EH (cell line): ENCODE data around the gene CCNQ.
A peak's percentile ranks its signal among the peaks of the same experiment; 100 is the strongest.

ENCODE experiments used
- DNase-seq: peaks from one replicate; pipeline ENCODE4 v3.0.0-alpha.2; 2015; ENCODE audit warnings: low read depth

CCNQ gene

DNA sequence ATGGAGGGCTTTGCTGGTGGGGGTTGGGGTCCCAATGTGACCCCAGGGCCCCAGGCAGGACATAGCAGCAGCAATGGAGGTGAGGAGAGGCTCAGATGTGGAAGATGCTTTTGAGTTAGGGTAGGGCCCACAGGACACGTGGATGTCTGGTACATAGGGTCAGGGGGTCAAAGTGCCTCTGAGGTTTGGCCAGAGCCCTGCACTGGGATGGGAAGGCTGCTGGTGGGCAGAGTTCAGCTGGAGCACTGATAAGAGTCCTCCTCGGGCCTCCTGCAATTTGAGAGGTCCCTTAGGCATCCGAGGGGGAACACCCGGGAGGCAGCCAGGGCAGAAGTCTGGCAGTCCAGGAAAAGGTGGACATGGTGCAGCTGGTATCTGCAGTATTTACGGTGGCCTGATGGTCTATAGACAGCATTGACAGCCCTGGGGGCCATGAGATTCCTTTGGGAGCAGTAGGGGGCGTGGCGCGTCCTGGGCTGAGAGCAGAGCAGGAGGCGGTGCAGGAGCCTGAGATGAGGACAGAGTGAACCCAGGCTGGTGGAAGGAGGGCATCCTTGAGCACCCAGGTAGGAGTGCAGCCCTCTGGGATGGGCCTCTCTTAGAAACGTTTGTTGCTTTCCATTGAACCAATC is 22.6 kb downstream of the CCNQ start:
- no peak for DNase-seq

DNA sequence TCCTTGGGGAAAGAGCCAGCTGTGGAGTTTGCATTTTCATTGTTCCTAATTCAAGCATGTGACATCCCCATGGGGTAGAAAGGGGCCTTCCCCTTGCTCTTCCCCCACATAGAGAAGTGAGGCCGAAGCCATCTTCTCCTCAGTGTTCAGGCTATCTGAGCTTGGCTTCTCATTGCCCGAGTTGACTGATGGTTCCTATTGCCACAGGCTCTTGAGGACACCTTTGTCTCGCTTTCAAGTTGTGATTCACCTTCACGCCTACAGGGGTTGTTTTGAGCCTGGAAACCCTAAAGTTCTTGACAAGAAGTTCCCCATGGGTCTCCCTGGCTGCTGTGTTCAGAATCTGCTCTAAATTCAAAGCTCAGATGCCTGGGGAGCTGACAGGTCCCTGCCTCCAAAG is 25.0 kb downstream of the CCNQ start:
- no peak for DNase-seq

DNA sequence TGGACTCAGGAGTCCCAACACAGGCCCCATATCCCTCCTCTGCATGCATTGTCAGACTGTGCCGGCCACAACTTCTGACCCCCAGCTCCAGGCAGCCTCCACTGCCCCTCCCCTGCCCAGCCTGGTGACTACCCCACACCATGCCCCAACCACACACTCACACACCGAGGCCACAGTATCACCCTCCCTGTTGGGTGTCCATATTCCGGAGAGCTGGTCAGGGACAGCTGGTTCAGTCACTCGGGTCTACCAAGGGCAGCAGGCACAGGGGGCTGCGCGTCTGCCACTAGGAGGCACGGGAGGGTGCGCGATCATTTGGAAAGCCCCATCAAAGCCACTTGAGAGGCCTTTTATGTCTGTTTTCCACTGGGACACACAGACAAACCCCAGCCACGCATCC is 26.3 kb downstream of the CCNQ start:
- no peak for DNase-seq

DNA sequence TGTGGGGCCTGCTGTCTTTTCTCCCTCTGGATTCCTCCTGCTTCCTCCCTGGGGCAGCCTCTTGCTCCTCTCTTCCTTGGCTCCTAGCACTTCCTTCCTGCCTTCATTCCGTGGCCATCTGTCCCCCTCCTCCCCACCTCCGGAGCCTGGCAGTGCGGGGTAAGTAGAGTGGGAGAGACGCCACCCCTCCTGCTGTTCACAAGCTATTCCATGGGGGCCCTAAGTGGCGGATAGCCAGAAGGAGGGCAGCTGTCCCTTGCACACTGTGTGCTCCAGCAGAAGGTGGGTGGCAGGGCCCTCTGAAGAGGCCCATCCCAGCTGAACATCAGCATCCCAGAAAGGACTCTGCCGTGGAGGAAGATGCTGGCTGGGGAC is 27.4 kb downstream of the CCNQ start:
- DNase-seq, result no peak

DNA sequence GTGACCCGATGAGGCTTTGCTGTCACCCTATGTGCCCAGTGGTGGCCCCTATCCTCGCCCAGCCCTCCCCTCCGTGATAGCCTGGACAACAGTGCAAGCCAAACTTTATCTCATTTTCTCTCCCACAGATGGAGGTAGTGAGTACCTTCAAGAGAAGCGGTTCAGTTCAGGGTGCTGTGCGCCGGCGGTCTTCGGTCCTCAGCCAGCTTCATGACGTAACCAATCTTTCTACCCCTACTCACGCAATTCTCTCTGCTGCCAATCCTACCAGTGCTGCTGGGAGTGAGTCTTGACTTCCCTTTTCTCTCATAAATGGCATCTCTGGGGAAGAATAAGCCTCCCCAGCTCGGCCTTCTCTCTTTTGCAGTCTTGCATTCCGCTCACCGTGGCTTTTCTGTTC is 29.5 kb downstream of the CCNQ start:
- DNase-seq, result no peak

DNA sequence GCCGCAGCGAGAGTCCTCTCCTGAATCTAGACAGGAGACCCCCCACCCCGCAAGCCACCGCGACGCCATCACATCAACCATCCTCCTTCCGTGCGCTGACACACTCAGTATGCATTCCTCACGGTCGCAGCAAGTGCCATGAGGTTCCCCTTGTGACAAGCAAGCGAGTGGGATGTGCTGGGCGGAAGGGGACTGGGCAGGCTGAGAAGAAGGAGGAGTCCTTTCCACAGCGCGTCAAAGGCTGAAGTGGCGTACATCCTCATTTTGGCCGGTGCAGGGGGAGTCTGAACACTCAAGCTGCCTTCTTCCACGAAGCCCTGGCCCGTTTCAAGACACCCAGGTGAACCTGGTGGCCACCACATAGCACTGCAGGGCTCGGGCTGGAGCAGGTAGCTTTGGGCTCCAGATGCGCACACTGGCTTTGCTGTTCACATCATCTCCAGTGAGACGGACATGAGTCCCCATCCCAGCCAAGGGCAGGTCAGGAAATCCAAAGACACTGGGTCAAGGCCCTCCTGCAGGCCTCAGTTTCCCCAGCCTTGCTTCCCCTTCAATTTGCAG is 30.4 kb downstream of the CCNQ start:
- no peak for DNase-seq

DNA sequence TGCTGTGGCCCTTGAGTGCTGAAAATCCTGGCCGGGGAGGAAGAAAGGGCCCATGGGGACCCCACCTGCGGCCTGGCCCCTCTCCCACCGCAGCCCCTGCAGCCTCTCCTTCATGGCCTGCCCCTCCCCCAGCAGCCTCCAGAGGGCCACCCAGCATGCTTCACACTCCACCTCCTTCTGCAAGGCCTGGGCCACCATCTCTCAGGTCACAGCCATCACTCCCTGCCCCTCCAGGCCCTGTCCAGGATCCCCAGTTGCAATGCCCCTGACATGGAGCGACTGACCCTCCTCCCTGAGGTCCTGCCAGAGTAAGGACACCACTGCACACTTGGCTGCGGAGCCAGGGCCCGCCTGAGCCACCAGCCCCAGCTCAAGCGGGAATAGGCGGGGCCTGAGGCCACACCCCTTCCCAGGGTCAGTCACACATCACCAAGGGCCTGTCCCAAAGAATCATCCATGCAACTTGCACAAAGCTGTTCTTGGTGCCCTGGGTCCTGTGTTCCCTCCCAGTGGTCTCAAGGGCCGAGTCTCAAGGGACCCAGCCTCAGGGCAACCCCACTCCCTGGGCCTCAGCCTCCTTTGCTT is 32.9 kb downstream of the CCNQ start:
- DNase-seq, result no peak

DNA sequence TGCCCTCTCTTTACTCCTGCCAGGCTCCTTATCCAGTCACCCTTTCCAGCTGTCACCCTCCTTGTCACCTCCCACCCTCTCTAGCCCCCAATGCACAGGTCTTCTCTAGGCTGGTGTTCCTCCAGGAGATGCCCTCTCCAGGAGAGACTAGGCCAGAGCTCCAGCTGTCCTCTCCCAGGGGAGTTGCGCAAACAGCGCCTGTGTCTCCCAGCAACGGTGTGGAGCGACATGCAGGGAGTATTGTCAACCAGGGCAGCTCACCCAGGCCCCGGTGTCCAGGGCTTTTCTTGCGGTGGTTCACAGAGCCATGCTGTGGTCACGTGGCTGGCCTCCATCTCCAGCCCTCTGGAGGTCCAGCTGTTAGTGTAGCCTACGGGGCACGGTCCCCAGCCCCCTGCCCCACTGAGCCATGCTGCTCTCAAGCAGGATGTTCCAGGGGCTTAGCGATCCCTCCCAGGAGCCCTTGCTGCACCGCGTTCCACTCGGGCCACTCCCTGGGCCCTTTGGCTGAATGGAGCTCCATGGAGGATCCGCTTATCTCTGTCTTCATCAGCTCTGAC is 34.8 kb downstream of the CCNQ start:
- DNase-seq, result no peak

DNA sequence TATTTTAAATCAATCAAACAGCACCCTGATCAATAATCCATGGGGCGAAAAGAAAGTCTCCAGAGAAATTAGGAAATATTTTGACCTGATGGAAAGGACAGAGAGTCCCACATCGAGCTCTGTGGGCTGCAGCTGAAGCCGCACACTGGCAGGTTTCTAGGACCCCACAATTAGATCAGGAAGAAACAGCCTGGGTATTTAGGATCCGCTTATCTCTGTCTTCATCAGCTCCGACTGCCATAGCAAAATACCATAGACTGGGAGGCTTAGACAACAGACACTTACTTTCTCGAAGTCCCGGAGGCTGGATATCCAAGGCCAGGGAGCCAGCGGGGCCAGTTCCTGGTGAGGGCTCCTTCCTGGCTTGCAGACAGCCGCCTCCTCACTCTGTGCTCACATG is 36.4 kb downstream of the CCNQ start:
- no peak for DNase-seq

DNA sequence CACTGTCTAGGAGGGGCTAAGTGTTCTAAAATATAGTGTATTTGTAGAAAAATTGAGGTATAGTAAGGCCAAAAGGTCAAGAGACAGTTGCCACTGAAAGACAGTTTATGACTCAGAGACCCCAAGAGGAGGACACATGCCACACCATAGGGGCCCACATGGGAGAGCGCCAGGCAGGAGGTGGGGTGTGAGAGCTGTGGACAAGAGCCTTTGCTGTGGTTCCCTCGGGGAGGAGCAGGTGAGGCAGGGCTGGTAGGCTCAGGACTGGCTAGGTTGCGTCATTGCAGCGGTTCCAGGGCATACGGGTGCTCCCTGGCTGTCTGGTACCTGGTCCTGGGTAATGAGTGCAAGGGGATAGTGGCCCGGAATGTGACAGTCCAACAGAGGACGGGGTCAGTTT is 37.6 kb downstream of the CCNQ start:
- DNase-seq, result no peak

DNA sequence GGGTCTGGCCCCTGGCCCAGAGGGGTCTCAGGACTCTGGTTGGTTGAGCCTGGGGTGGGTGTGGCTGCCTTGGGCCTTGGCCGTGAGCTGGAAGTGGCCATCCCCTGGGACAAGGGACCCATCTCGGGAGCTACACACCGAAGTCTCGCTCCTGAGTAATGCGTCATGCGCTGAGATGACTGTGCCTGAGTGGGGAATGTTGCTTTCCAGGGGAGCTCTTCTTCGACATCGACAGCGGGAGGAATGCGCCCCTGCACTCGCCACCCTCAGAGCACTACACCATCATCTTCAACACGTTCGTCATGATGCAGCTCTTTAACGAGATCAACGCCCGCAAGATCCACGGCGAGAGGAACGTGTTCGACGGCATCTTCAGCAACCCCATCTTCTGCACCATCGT is 38.5 kb downstream of the CCNQ start:
- DNase-seq, result no peak

DNA sequence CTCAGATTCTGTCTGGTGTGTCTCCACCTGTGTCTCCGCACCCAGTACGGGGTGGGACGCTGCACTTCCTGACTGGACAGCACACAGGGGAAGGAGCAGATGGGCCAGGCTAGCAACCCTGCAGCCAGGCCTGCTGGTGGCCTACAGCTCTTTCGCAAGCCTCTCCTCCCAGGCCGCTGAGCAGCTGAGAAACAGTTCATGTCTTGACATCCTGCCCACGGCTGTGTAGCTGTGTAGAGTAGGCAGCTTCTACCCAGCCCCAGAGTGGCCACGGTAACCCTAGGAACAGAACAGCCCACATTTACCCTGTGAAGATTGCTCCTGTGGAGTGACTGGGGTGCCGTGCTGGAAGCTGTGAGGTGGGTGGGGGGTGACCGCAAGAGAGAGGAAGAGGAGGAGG is 38.9 kb downstream of the CCNQ start:
- peak; percentile 11 for DNase-seq

DNA sequence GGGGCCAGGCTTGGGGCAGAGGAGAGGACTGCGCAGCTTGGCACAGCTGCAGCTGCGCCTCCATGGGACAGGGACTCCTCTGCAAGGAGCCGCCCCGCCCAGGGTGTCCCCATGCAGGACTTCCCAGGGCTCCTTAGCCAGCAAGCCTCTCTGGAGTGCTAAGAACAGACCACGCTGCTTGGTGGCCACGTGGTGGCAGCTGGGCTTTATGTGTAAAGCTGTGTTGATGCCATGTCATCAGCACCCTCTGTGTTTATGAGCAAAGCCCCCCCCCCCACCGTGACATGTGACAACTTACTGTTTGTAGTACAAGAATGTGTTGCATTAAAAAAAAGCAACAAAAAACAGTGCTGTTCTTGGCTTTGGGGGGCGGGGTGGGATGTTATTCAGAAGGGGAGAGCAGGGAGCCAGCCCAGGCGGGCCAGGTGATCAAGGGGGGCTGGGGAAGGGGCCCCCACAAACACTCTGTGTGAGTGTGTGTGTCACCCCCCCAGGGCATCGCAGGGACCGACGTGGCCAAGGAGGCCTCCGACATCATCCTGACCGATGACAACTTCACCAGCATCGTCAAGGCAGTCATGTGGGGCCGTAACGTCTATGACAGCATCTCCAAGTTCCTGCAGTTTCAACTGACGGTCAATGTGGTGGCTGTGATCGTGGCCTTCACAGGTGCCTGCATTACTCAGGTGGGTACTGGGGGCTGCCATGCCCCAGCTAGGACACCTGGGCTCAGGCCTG is 41.2 kb downstream of the CCNQ start:
- peak; percentile 15 for DNase-seq

DNA sequence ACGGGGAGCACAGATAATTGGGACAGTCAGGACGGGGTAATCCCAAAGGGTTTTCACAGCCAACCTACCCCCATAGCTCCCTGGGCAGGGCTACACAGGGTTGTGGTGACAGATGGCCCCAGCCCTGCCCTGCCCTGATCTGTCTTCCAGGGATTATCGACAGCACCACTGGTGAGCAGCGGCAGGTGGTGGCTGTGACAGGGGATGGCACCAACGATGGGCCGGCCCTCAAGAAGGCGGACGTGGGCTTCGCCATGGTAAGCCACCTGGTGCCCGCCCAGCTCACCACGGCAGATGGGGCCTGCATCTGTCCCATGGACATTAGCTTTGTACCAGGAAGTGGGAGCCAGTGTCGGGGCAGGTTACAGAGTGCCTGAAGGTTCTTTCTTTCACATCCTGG is 42.2 kb downstream of the CCNQ start:
- no peak for DNase-seq

DNA sequence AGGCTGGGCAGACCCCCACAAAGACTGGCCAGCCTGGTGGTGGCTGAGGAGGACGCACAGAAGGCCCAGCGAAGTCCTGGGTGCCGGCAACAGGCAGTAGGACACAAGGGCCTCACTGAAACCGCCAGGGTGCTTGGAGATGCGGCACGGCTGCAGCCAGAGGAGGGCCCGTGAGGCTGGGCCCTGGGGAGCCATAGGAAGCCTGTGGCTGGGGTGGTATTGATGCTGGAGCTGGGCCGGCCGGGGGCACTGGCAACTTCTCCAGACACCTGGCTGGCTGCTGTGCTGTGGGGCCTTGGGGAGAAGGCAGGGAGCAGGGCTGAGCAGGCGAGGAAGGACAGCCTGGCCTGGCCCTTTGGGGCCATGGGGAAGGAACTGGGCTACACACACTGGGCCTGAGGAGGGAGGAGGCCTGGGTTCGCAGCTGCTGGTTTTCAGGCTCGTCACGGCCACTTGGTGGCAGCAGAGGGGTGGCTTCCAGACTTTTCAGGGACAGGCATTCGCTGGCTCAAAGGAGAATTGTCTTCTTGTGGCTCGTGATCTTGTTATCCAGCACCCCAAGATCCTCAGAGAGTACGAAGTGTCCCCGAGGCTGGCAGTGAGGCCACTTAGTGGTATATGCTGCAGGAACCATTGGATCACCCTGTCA is 44.3 kb downstream of the CCNQ start:
- DNase-seq, result peak; percentile 55

DNA sequence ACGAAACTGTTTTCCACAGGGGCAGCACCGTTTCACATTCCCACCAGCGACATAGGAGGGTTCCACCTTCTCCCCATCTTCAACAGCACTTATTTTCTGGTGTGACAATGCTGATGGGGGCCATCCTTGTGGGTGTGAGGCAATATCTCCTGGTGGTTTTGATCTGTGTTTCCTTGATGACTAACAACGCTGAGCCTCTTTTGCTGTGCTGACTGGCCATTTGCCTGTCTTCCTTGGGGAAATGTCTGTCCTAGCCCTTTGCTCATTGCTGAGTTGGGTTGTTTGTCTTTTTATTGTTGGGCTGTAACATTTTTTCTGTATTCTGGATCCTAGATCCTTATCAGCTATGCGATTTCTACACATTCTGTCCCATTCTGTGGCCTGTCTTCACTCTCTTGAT is 47.8 kb downstream of the CCNQ start:
- peak; percentile 50 for DNase-seq

DNA sequence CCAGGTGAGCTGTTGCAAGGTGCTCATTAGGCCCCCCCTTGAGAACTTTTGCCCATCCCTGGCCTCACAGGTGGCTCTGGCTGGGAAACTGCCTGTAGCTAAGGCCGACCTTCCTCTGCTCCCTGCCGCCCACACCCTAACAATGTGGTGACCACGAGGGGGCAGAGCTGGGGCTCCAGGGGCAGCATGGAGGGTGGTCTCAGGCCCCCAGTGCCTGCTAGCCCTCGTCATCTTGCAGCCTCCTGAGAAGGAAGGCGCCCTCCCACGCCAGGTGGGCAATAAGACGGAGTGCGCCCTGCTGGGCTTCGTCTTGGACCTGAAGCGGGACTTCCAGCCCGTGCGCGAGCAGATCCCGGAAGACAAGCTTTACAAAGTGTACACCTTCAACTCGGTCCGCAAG is 49.1 kb downstream of the CCNQ start:
- no peak for DNase-seq

DNA sequence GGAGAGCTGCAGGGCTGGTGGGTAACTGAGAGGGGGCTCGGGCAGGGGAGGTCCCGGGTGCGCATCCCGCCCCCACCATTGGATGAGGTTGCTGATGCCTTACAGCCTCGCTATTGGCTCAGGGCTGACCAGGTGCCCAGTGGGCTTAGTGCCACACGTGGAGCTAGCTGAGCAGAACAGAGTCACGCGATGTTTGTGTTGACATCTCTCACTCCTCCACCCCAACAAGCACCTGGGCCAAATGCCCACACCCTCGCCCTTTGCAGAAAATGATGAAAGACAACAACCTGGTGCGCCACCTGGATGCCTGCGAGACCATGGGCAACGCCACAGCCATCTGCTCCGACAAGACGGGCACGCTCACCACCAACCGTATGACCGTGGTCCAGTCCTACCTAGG is 49.7 kb downstream of the CCNQ start:
- DNase-seq, result no peak

DNA sequence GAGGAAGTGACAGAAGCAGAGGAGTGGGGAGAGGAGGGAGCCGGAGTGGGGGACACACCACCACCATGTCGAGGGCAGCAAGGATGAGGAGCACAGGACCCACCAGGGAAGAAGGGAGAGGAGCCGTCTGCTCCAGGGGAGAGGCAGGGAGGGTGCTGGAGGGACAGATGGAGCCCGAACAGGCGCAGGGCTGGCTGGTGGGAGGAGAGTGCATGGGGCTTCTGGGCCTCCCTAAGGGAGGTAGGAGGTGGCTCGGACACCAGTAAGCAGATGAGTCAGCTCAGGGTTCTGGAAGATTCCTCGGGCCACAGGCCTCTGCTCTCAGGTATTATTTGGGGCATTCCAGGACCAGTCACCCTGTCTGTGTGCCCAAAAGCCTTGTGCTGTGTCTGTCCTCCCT is 51.7 kb downstream of the CCNQ start:
- no peak for DNase-seq

DNA sequence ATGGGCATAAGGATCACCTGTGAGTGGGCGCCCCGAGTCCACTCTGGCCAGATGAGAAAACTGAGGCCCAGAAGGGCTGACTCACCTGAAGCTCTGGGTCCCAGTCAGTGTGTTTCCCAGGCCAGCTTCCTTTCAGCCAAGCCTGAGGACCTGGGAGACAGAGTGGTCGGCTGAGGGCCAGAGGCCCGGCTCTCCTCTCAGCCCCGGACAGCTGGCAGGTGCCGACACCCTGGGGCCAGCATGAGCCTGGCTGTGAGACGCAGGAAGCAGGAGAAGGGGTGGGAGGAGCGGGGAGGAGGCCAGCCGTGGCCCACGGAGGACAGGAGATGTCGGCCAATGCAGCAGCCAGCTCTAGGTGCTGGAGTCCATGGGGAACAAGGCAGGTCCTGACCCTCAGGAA is 52.6 kb downstream of the CCNQ start:
- DNase-seq, result no peak

DNA sequence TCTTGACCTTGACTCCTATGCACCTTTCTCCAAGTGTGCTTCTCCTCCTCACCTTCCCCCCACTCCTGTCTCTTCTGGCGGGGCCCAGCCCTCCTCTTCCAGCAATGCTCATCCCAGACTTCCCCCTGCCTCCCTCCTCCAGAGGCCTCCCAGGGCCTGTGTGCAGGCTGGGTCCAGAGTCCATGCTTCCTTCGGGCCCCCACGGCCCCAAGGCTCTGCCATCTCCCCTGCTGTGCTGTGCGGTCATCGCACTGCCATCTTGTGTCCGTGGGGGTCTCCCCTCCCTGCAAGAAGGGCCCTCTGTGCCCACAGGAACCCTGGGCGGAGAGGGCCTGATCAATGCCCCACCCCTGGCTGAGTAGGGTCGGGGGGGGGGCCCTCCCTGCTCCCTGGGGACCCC is 54.2 kb downstream of the CCNQ start:
- DNase-seq, result no peak

DNA sequence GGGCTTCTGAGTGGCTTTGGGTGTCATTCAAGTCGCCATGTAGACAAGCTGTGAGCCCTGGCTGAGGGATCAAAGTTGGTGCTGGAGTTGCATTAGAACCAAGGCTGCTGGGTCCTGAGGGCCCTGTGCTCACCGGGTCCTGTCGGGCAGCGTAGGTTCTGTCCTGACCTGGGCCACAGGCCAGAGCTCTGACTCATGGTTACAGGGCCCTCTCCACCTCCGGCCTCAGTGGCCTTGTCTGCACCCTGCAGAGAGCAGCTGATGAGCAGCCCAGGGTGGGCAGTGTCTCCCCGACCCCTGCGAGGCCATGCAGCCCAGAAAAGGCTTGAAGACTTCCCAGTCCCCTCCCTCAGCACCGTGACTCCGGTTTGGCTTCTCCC is 59.0 kb downstream of the CCNQ start:
- no peak for DNase-seq
